Myometrial cell (primary cell): ENCODE results near the gene MDFIC2. TPM values are rescaled to one million over a fixed set of nuclear protein-coding genes. Genes with fewer than 3 reads are reported as not detected.

Experiments used
- total RNA-seq: library from RNA; depleted of rRNA; stranded (reverse); fragments of >200 nt; gene quantifications from 2 replicates; pipeline ENCODE4 v1.2.3, GENCODE V29; 2015

Gene MDFIC2
- not detected in 2 replicates for total RNA-seq

DNA sequence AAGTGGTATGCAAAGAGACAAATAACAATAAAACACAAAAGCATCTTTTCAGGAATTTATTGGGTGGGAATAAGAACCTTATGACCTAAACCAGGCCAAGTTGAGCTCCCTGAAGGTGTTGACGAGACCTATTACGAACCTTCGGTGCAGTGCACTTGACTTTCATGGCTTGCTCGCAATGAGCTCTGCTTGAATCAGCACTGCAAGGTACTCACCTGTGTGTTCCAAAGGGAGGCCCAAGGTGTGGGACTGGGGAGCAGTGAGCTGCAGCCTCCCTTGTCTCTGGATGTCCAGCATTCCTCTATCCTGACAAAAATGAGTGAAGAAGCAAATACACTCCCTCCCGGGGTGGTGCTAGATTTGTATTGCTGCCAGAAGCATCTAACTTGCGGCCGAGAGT is at the start of gene MDFIC2:
MDFIC2 (minus strand) TSS at position 303 of the 400 bp plus-strand sequence. CDS start 665 bp downstream, outside the sequence.

